NCI-H2227 (cell line): ENCODE results near the gene EXO5.
A peak's percentile ranks its signal among the peaks of the same experiment; 100 is the strongest.
"Not testable (repeated sequence)": the region's sequence is repeated elsewhere in the genome, so short reads cannot be mapped to it uniquely, and the experiment has no call there.

ENCODE experiments used
- DNase-seq: peaks from one replicate; lab custom pipeline; 2025; ENCODE audit not compliant: unreplicated experiment; lab: John Stamatoyannopoulos, UW

The EXO5 gene

GRCh38 chr1:40553017-40553416, 44.5 kb downstream of the EXO5 start:
- DNase-seq, result no peak

GRCh38 chr1:40554807-40555206, 46.2 kb downstream of the EXO5 start:
- not testable (repeated sequence) for DNase-seq

GRCh38 chr1:40556121-40556520, 47.6 kb downstream of the EXO5 start:
- DNase-seq, result no peak

GRCh38 chr1:40558241-40558640, 49.7 kb downstream of the EXO5 start:
- not testable (repeated sequence) for DNase-seq

GRCh38 chr1:40562185-40562584, 53.6 kb downstream of the EXO5 start:
- DNase-seq, result no peak

GRCh38 chr1:40563266-40563665, 54.7 kb downstream of the EXO5 start:
- DNase-seq, result no peak

- peak; percentile 10 for DNase-seq
Measured at GRCh38 chr1:40564506-40564905, 55.9 kb downstream of the EXO5 start.

- no peak for DNase-seq
Measured at GRCh38 chr1:40564913-40565312, 56.3 kb downstream of the EXO5 start.
